A549 (cell line): ENCODE measurements around the gene CXorf49.

Source experiments
- CEBPB ChIP-seq, 2 experiments: fragments of >200 bp in 1 of 2; sonication (Bioruptor Twin) in 1 of 2; formaldehyde crosslinking in 1 of 2; IDR thresholded peaks; 2 replicates each; pipeline ENCODE4 v1.6.1; 2012 to 2016
- CHD2 ChIP-seq: fragments of 150-350 bp; IDR thresholded peaks from 2 replicates; pipeline ENCODE4 v1.6.1; 2014; ENCODE audit warnings: low read length; ENCODE audit not compliant: partially characterized antibody
- FOSB ChIP-seq: fragments of 250-450 bp; sonication (Bioruptor Pico); IDR thresholded peaks from 2 replicates; pipeline ENCODE4 v1.5.0; 2020; ENCODE audit warnings: mild to moderate bottlenecking, moderate library complexity
- HOXA7 ChIP-seq: fragments of 250-450 bp; sonication (Bioruptor Pico); IDR thresholded peaks from 2 replicates; pipeline ENCODE4 v1.5.0; 2020; ENCODE audit warnings: mild to moderate bottlenecking, moderate library complexity
- RNF2 ChIP-seq: fragments of 200-600 bp; sonication (generic); IDR thresholded peaks from 2 replicates; pipeline ENCODE4 v1.6.1; 2016; ENCODE audit warnings: low read depth, mild to moderate bottlenecking, antibody characterized with exemption, moderate library complexity, borderline replicate concordance
- TF ChIP-seq, protein P1 (sequence below): fragments of >200 bp; sonication (Bioruptor Twin); formaldehyde crosslinking; IDR thresholded peaks from 3 replicates; pipeline ENCODE4 v1.5.1; 2016
- TF ChIP-seq, protein P2 (sequence below): IDR thresholded peaks from 2 replicates; pipeline ENCODE4 v1.6.1; 2012

DNA sequence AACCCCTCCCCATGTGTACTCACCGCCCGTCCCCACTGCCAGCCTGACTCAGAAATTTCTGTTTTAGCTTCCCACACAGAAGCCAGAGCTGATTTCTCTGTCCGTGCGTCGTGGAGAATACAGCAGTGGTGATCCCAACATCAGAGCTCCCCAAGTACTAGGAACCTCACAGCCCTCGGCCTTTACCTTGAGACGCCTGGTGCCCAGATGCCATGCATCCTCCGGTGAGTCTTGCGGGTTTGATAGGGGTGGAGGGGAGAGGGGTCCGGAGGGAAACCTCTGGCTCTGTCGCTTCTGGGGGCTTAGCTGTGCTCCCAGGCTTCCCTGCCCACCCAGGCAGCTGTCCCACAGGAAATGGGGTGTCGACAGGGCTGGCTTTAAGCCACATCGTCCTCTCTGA, 48.6 kb downstream of the CXorf49 start:
- TF ChIP-seq CEBPB (IDR thresholded peaks at IDR 0.05) (no peak), RNF2 (no peak), FOSB (CRISPR knock-in tag) (no peak), HOXA7 (no peak), CHD2 (no peak)
- TF ChIP-seq, protein P1, sequence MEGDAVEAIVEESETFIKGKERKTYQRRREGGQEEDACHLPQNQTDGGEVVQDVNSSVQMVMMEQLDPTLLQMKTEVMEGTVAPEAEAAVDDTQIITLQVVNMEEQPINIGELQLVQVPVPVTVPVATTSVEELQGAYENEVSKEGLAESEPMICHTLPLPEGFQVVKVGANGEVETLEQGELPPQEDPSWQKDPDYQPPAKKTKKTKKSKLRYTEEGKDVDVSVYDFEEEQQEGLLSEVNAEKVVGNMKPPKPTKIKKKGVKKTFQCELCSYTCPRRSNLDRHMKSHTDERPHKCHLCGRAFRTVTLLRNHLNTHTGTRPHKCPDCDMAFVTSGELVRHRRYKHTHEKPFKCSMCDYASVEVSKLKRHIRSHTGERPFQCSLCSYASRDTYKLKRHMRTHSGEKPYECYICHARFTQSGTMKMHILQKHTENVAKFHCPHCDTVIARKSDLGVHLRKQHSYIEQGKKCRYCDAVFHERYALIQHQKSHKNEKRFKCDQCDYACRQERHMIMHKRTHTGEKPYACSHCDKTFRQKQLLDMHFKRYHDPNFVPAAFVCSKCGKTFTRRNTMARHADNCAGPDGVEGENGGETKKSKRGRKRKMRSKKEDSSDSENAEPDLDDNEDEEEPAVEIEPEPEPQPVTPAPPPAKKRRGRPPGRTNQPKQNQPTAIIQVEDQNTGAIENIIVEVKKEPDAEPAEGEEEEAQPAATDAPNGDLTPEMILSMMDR, result no peak
- TF ChIP-seq, protein P2, sequence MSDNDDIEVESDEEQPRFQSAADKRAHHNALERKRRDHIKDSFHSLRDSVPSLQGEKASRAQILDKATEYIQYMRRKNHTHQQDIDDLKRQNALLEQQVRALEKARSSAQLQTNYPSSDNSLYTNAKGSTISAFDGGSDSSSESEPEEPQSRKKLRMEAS, result no peak
